Tibial nerve (tissue), 4 donors: Measurements from ENCODE around the gene CD82. TPM values are rescaled to one million over a fixed set of nuclear protein-coding genes. Genes with fewer than 3 reads are reported as not detected.

Source experiments
- DNase-seq, 2 donors: peaks; one replicate each; pipeline ENCODE4 v3.0.0-alpha.2; 2019; ENCODE audit warnings: low spot score in 2 of 2
- H3K27ac ChIP-seq, 4 donors: fragments of 200-600 bp; sonication (generic) in 3 of 4; one replicate each; pipeline ENCODE4 v1.5.1; 2017 to 2019; ENCODE audit warnings: mild to moderate bottlenecking in 1 of 4
- H3K27me3 ChIP-seq, 2 donors: fragments of 200-600 bp; sonication (generic) in 1 of 2; one replicate each; pipeline versions ENCODE4 v1.5.1 to v1.6.0; 2017 to 2019
- H3K36me3 ChIP-seq, 3 donors: fragments of 200-600 bp; sonication (generic); one replicate each; pipeline ENCODE4 v1.5.1; 2018 to 2019
- H3K4me1 ChIP-seq, 4 donors: fragments of 200-600 bp; sonication (generic) in 3 of 4; one replicate each; pipeline ENCODE4 v1.5.1; 2017 to 2019
- H3K4me3 ChIP-seq, 4 donors: fragments of 200-600 bp; sonication (generic) in 3 of 4; one replicate each; pipeline ENCODE4 v1.5.1; 2017 to 2019; ENCODE audit warnings: mild to moderate bottlenecking in 1 of 4, moderate library complexity in 1 of 4
- H3K9me3 ChIP-seq, 4 donors: fragments of 200-600 bp; sonication (generic) in 3 of 4; one replicate each; pipeline ENCODE4 v1.5.1; 2017 to 2019
- CTCF ChIP-seq, 5 experiments: fragments of 200-600 bp in 3 of 5; fragments of 450-650 bp in 2 of 5; sonication (generic) in 3 of 5; IDR thresholded peaks; one replicate each; pipeline ENCODE4 v1.5.1; 2016 to 2019; ENCODE audit warnings: antibody characterized with exemption in 5 of 5, mild to moderate bottlenecking in 3 of 5, moderate library complexity in 2 of 5
- EP300 ChIP-seq, 2 donors: sonication (generic); formaldehyde crosslinking; IDR thresholded peaks; one replicate each; pipeline ENCODE4 v1.6.1; 2017; ENCODE audit warnings: antibody characterized with exemption in 2 of 2, mild to moderate bottlenecking in 1 of 2
- POLR2A ChIP-seq, 2 donors: fragments of 450-650 bp; IDR thresholded peaks; one replicate each; pipeline ENCODE4 v1.6.1; 2017; ENCODE audit warnings: antibody characterized with exemption in 2 of 2, mild to moderate bottlenecking in 2 of 2, moderate library complexity in 2 of 2
- WGBS, 2 donors: methylation state at CpG; one replicate each; pipeline ENCODE4 v1.1.5; 2018; 5-methylcytosine and 5-hydroxymethylcytosine counted together
- total RNA-seq, 4 donors: library from RNA; depleted of rRNA; stranded (reverse); fragments of >200 nt; gene quantifications; one replicate each; pipeline ENCODE4 v1.1.0, GENCODE V29; 2016

CD82 gene
- total RNA-seq, 4 donors from 2014 or later, result 27.9 to 49.4 (median 43.4) TPM

- Histone ChIP-seq H3K9me3 (no peaks in the 10 kb centered on the region), H3K27ac (no peak overlapping the region), H3K36me3 (no peaks in the 10 kb centered on the region), H3K27me3 (no peaks in the 10 kb centered on the region), H3K4me3 (no peak overlapping the region), H3K4me1 (peaks cover 0 to 13% (median 0%) of the 10 kb centered on the region in 4 donors)
- no peak for DNase-seq
- 86 to 88% methylated on average over 7 of the region's 7 CpGs for WGBS, 2 donors
- no peak for TF ChIP-seq POLR2A (IDR thresholded peaks at IDR 0.05)
- no peak for TF ChIP-seq CTCF (IDR thresholded peaks at IDR 0.05)
- TF ChIP-seq EP300 (IDR thresholded peaks at IDR 0.05), result no peak
Measured at GRCh38 chr11:44529895-44530412, 35.5 kb upstream of the CD82 start.

GRCh38 chr11:44530413-44531115 is 34.9 kb upstream of the CD82 start:
- DNase-seq, result no peak
- 61 to 65% methylated on average over 8 to 9 of the region's 9 CpGs for WGBS, 2 donors
- H3K36me3 ChIP-seq, result no peaks in the 10 kb centered on the region
- TF ChIP-seq EP300 (IDR thresholded peaks at IDR 0.05) (no peak), CTCF (IDR thresholded peaks at IDR 0.05) (no peak), POLR2A (IDR thresholded peaks at IDR 0.05) (no peak)
- no peaks in the 10 kb centered on the region for H3K9me3 ChIP-seq
- H3K4me3 ChIP-seq, result no peak overlapping the region
- no peak overlapping the region for H3K27ac ChIP-seq
- no peaks in the 10 kb centered on the region for H3K27me3 ChIP-seq
- peaks cover 0 to 10% (median 0%) of the 10 kb centered on the region in 4 donors for H3K4me1 ChIP-seq

- 75% methylated on average over 9 of the region's 9 CpGs for WGBS, 2 donors
- peaks cover 0 to 7% (median 0%) of the 10 kb centered on the region in 4 donors for H3K4me1 ChIP-seq
- no peaks in the 10 kb centered on the region for H3K9me3 ChIP-seq
- no peaks in the 10 kb centered on the region for H3K27me3 ChIP-seq
- H3K27ac ChIP-seq, result no peak overlapping the region
- no peaks in the 10 kb centered on the region for H3K36me3 ChIP-seq
- no peak for DNase-seq
- no peak overlapping the region for H3K4me3 ChIP-seq
- TF ChIP-seq POLR2A (IDR thresholded peaks at IDR 0.05) (no peak), CTCF (IDR thresholded peaks at IDR 0.05) (no peak), EP300 (IDR thresholded peaks at IDR 0.05) (no peak)
Measured at GRCh38 chr11:44531116-44531504, 34.4 kb upstream of the CD82 start.

GRCh38 chr11:44531636-44532035 is 33.8 kb upstream of the CD82 start:
- Histone ChIP-seq H3K27me3 (no peaks in the 10 kb centered on the region), H3K4me3 (no peak overlapping the region), H3K27ac (no peak overlapping the region), H3K4me1 (peaks cover 0 to 2% (median 0%) of the 10 kb centered on the region in 4 donors), H3K36me3 (no peaks in the 10 kb centered on the region), H3K9me3 (no peaks in the 10 kb centered on the region)
- WGBS, 2 donors, result 83 to 89% methylated on average over 8 of the region's 8 CpGs
- TF ChIP-seq POLR2A (IDR thresholded peaks at IDR 0.05), result no peak
- no peak for TF ChIP-seq CTCF (IDR thresholded peaks at IDR 0.05)
- TF ChIP-seq EP300 (IDR thresholded peaks at IDR 0.05), result no peak
- no peak for DNase-seq

- no peak for DNase-seq
- TF ChIP-seq POLR2A (IDR thresholded peaks at IDR 0.05) (no peak), CTCF (IDR thresholded peaks at IDR 0.05) (no peak), EP300 (IDR thresholded peaks at IDR 0.05) (no peak)
- no peak overlapping the region for H3K27ac ChIP-seq
- H3K4me3 ChIP-seq, result no peak overlapping the region
- H3K27me3 ChIP-seq, result no peaks in the 10 kb centered on the region
- no peaks in the 10 kb centered on the region for H3K9me3 ChIP-seq
- no peaks in the 10 kb centered on the region for H3K36me3 ChIP-seq
- WGBS, 2 donors, result 39 to 68% methylated on average over 4 of the region's 4 CpGs
- no peaks in the 10 kb centered on the region for H3K4me1 ChIP-seq
Measured at GRCh38 chr11:44532809-44533208, 32.7 kb upstream of the CD82 start.
